GM12878 (cell line): ENCODE results near the gene C16orf86. TPM values are rescaled to one million over a fixed set of nuclear protein-coding genes. Genes with fewer than 3 reads are reported as not detected.

Experiments
- ATAC-seq: fragments of 200-7000 bp; cut with Tn5 transposase; 3 replicates; pipeline ENCODE4 v1.9.1; 2020; ENCODE audit warnings: mild to moderate bottlenecking, moderate library complexity
- BruUV-seq: library from RNA; stranded (reverse); fragments of 400-500 nt; replicated peaks from 2 replicates; lab custom pipeline; 2021; lab: Mats Ljungman, UMichigan
- CTCF ChIA-PET: fragments of 300-600 bp; sonication (Branson Sonifier 250); formaldehyde crosslinking; extraction: SDS; loops from one replicate; lab custom pipeline; 2021; ENCODE audit warnings: inconsistent platforms; lab: Yijun Ruan, JAX
- POLR2A ChIA-PET: fragments of 350-600 bp; formaldehyde crosslinking; extraction: SDS; loops from one replicate; lab custom pipeline; 2021; ENCODE audit warnings: inconsistent platforms; lab: Charles Lee
- RAD21 ChIA-PET: fragments of 300-600 bp; sonication (Branson Sonifier 250); formaldehyde crosslinking; loops from one replicate; lab custom pipeline; 2023; ENCODE audit warnings: antibody characterized with exemption; ENCODE audit not compliant: unreplicated experiment; lab: Charles Lee
- SMC1A ChIA-PET: fragments of 300-600 bp; sonication (Branson Sonifier 250); formaldehyde crosslinking; loops from one replicate; lab custom pipeline; 2023; ENCODE audit not compliant: unreplicated experiment, uncharacterized antibody; lab: Charles Lee
- DNase-seq: peaks from one replicate; pipeline ENCODE4 v3.0.0-alpha.2; 2011; ENCODE audit warnings: low read depth, low spot score
- FAIRE-seq: peaks from 3 replicates; lab custom pipeline; 2011; peaks lifted over from hg19 to GRCh38; lab: Jason Lieb, UNC
- H2AFZ ChIP-seq: 2 replicates; pipeline ENCODE4 v1.6.0; 2011; ENCODE audit warnings: low read depth, low read length, control low read depth; ENCODE audit not compliant: control insufficient read depth
- H3K27ac ChIP-seq: 2 replicates; pipeline ENCODE4 v1.5.1; 2011; ENCODE audit warnings: control low read depth; ENCODE audit not compliant: control insufficient read depth, insufficient read depth
- H3K27me3 ChIP-seq, 2 experiments: replicated peaks in 1 of 2; 2 replicates each; pipeline versions ENCODE4 v1.6.0 to v1.6.1; 2011; ENCODE audit warnings: low read length in 1 of 2; ENCODE audit not compliant: control insufficient read depth in 2 of 2, insufficient read depth in 2 of 2
- H3K36me3 ChIP-seq, 2 experiments: 2 replicates each; pipeline ENCODE4 v1.5.1; 2011; ENCODE audit warnings: low read length in 1 of 2; ENCODE audit not compliant: control insufficient read depth in 2 of 2, insufficient read depth in 2 of 2
- H3K4me1 ChIP-seq: 2 replicates; pipeline ENCODE4 v1.6.1; 2011; ENCODE audit warnings: mild to moderate bottlenecking, low read length, moderate library complexity, mixed read lengths; ENCODE audit not compliant: control insufficient read depth, insufficient read depth
- H3K4me2 ChIP-seq: 2 replicates; pipeline ENCODE4 v1.6.0; 2011; ENCODE audit warnings: control low read depth; ENCODE audit not compliant: control insufficient read depth, insufficient read depth
- H3K4me3 ChIP-seq: fragments of 200-600 bp; sonication (generic); 2 replicates; pipeline ENCODE4 v1.5.1; 2016
- H3K79me2 ChIP-seq: 2 replicates; pipeline ENCODE4 v1.6.0; 2011; ENCODE audit warnings: low read length; ENCODE audit not compliant: control insufficient read depth, insufficient read depth
- H3K9ac ChIP-seq: 2 replicates; pipeline ENCODE4 v1.8.0; 2011; ENCODE audit warnings: low read length, control low read depth, mixed read lengths; ENCODE audit not compliant: control insufficient read depth, insufficient read depth
- H3K9me3 ChIP-seq: replicated peaks from 3 replicates; pipeline ENCODE4 v1.5.1; 2011; ENCODE audit warnings: mild to moderate bottlenecking, low read length; ENCODE audit not compliant: control insufficient read depth, insufficient read depth
- H4K20me1 ChIP-seq: 2 replicates; pipeline ENCODE4 v1.6.0; 2011; ENCODE audit not compliant: control insufficient read depth, insufficient read depth
- BACH1 ChIP-seq: fragments of 450-650 bp; IDR thresholded peaks from 2 replicates; pipeline ENCODE4 v1.6.1; 2017; ENCODE audit warnings: mild to moderate bottlenecking, borderline replicate concordance
- BRCA1 ChIP-seq: IDR thresholded peaks from 2 replicates; pipeline ENCODE4 v1.6.1; 2011; ENCODE audit warnings: low read depth, low read length, improper control_type of control experiment
- EP300 ChIP-seq, 2 experiments: fragments of 150-350 bp in 1 of 2; IDR thresholded peaks; 2 replicates each; pipeline ENCODE4 v1.6.1; 2011 to 2012; ENCODE audit warnings: low read depth in 2 of 2, low read length in 2 of 2, borderline replicate concordance in 1 of 2, improper control_type of control experiment in 1 of 2, inconsistent platforms in 1 of 2; ENCODE audit not compliant: control insufficient read depth in 1 of 2
- FOS ChIP-seq: IDR thresholded peaks from 3 replicates; pipeline ENCODE4 v1.6.1; 2011; ENCODE audit warnings: borderline replicate concordance; ENCODE audit not compliant: insufficient read length; ENCODE audit errors: extremely low read depth
- HDAC2 ChIP-seq: fragments of 200-600 bp; sonication (generic); IDR thresholded peaks from 2 replicates; pipeline ENCODE4 v1.6.1; 2017
- IRF4 ChIP-seq: IDR thresholded peaks from 2 replicates; pipeline ENCODE4 v1.6.1; 2011; ENCODE audit warnings: low read depth, low read length
- KLF5 ChIP-seq: fragments of 450-650 bp; IDR thresholded peaks from 2 replicates; pipeline ENCODE4 v1.6.1; 2014; ENCODE audit warnings: mild to moderate bottlenecking; ENCODE audit not compliant: partially characterized antibody
- LARP7 ChIP-seq: fragments of 450-650 bp; IDR thresholded peaks from 2 replicates; pipeline ENCODE4 v1.6.1; 2017; ENCODE audit warnings: mild to moderate bottlenecking
- MTA2 ChIP-seq: fragments of 450-650 bp; IDR thresholded peaks from 2 replicates; pipeline ENCODE4 v1.6.1; 2016; ENCODE audit warnings: low read depth, mild to moderate bottlenecking, moderate library complexity
- RAD21 ChIP-seq: IDR thresholded peaks from 2 replicates; pipeline ENCODE4 v1.6.1; 2011; ENCODE audit warnings: mild to moderate bottlenecking, low read depth, low read length, moderate library complexity; ENCODE audit not compliant: insufficient read depth
- RAD51 ChIP-seq: fragments of 450-650 bp; IDR thresholded peaks from 2 replicates; pipeline ENCODE4 v1.6.1; 2016; ENCODE audit warnings: moderate library complexity, mild to moderate bottlenecking, inconsistent platforms
- SRF ChIP-seq, 2 experiments: IDR thresholded peaks; 2 replicates each; pipeline ENCODE4 v1.6.1; 2011; ENCODE audit warnings: low read depth in 2 of 2, low read length in 2 of 2, mild to moderate bottlenecking in 1 of 2, moderate library complexity in 1 of 2
- ZNF24 ChIP-seq: fragments of 450-650 bp; IDR thresholded peaks from 2 replicates; pipeline ENCODE4 v1.6.1; 2017; ENCODE audit warnings: antibody characterized with exemption, mild to moderate bottlenecking
- WGBS: methylation state at CpG from one replicate; pipeline ENCODE4 v1.1.6; 2016; ENCODE audit warnings: low lambda C conversion rate; ENCODE audit not compliant: insufficient replicate concordance, insufficient coverage; ENCODE audit errors: missing lambda C conversion rate; 5-methylcytosine and 5-hydroxymethylcytosine counted together
- in situ Hi-C: fragments of 300-500 bp; cut with MboI; formaldehyde crosslinking; loops from 9 replicates; pipeline ENCODE4 v1.14.3; 2018; ENCODE audit warnings: mixed read lengths
- intact Hi-C: fragments of 100-400 bp; cut with micrococcal nuclease; formaldehyde crosslinking; loops from one replicate; pipeline ENCODE4 v1.14.2; 2022; ENCODE audit not compliant: unreplicated experiment
- polyA plus RNA-seq, 11 experiments: library from polyadenylated mRNA; depleted of rRNA in 4 of 11; unstranded in 6 of 11; stranded (reverse) in 5 of 11; fragments of >200 nt; fragmentation: Nextera tagmentation in 4 of 11; fragmentation: Illumina TruSeq in 1 of 11; extraction: Ambion mirVana in 4 of 11; extraction: Trizol in 1 of 11; gene quantifications; 1 replicate in 1 of 11; 2 replicates in 10 of 11; pipeline versions ENCODE4 v1.2.1 to v1.2.3, GENCODE V29; 2011 to 2016; ENCODE audit warnings: inconsistent platforms in 2 of 11, missing spikeins in 2 of 11, low read depth in 1 of 11
- total RNA-seq, 4 experiments: library from RNA; depleted of rRNA in 3 of 4; stranded (reverse); fragments of >200 nt in 3 of 4; fragmentation: Illumina TruSeq in 1 of 4; extraction: Trizol in 1 of 4; gene quantifications; 2 replicates each; pipeline versions ENCODE4 v1.2.1 to v1.2.3, GENCODE V29; 2013 to 2021
- TF ChIP-seq, protein P1 (sequence below): IDR thresholded peaks from 2 replicates; pipeline ENCODE4 v1.6.1; 2011; ENCODE audit warnings: low read depth, mild to moderate bottlenecking, low read length, moderate library complexity, borderline replicate concordance; ENCODE audit errors: extremely low read depth
- TF ChIP-seq, protein P2 (sequence below): IDR thresholded peaks from 2 replicates; pipeline ENCODE4 v1.6.1; 2011; ENCODE audit warnings: mild to moderate bottlenecking, low read depth, low read length, moderate library complexity; ENCODE audit not compliant: insufficient replicate concordance
- TF ChIP-seq, protein P3 (sequence below): IDR thresholded peaks from 2 replicates; pipeline ENCODE4 v1.6.1; 2012; ENCODE audit warnings: low read depth, low read length, improper control_type of control experiment

The C16orf86 gene
- total and polyA plus RNA-seq, 10 of the 15 experiments (the other 5 are each of a cell fraction or from before 2014, with no cell fraction given): 0.11 to 3.3 (median 1.6) TPM

DNA sequence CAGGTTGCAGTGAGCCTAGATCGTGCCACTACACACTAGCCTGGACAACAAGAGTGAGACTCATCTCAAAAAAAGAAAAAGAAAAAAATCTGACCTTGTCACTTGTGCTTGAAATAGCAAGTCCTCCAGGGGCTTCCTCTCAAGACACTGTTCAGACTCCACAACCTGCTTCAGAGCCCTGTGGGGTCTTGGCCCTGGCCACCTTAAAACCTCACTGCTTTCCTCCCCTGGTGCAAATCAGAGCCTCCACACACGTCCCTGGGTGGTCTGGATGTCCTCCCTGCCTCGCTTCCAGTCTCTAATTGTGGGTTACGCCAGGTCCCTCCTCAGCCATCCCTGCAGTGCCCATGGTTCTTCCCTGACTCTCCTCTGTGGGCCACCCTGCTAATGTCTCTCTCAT, 11.3 kb upstream of the C16orf86 start (continued):
- TF ChIP-seq, protein P1, sequence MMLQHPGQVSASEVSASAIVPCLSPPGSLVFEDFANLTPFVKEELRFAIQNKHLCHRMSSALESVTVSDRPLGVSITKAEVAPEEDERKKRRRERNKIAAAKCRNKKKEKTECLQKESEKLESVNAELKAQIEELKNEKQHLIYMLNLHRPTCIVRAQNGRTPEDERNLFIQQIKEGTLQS: no peak
- TF ChIP-seq, all 136 proteins: peak for 0

DNA sequence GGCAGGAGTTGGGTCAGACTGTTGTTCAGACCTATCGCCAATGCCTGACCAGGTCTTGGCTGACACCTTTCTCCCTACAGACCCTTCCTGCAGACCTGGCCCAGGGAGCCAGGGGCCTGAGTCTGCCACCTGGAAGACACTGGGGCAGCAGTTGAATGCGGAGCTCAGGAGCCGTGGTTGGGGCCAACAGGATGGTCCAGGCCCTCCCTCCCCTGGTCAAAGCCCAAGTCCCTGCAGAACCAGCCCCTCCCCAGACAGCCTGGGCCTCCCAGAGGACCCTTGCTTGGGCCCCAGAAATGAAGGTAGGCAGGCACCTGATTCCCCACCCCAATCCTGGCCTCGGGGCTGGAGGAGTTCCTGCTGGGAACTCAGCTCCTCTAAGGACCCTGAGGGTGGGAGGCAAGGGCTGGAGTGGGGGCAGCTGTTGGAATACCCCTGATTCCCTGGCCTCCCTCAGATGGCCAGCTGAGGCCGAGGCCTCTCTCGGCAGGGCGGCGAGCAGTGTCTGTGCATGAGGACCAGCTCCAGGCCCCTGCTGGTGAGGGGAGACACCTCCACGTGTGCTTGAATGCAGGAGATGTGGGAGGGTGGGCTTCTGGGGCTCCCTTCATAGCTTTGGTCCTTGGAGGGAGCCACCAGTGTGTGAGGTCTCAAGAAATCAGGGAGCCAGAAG, 10.1 kb upstream of the C16orf86 start:
- ChIA-PET CTCF (no interaction called here), POLR2A (interaction anchor here (0.5 to 0.6 kb wide), 2 partner anchors 55 to 129 kb away, joined by 5 read pairs; no protein-coding TSS in a partner anchor), SMC1A (no interaction called here), RAD21 (no interaction called here)
- H3K27ac ChIP-seq: no peak overlapping the region
- no peak for TF ChIP-seq MTA2
- no peak for TF ChIP-seq LARP7
- TF ChIP-seq EP300 (IDR thresholded peaks at IDR 0.05; ENCODE audit: borderline replicate concordance in 1 of 2, control insufficient read depth in 1 of 2, low read depth in 2 of 2, low read length in 2 of 2): no peak
- no peak for TF ChIP-seq BACH1
- TF ChIP-seq RAD51: no peak
- TF ChIP-seq KLF5: no peak
- no peak for TF ChIP-seq IRF4
- TF ChIP-seq BRCA1: no peak
- no peak for TF ChIP-seq SRF (IDR thresholded peaks at IDR 0.05; ENCODE audit: low read depth in 2 of 2, low read length in 2 of 2)
- TF ChIP-seq ZNF24: no peak
- TF ChIP-seq, protein P2, sequence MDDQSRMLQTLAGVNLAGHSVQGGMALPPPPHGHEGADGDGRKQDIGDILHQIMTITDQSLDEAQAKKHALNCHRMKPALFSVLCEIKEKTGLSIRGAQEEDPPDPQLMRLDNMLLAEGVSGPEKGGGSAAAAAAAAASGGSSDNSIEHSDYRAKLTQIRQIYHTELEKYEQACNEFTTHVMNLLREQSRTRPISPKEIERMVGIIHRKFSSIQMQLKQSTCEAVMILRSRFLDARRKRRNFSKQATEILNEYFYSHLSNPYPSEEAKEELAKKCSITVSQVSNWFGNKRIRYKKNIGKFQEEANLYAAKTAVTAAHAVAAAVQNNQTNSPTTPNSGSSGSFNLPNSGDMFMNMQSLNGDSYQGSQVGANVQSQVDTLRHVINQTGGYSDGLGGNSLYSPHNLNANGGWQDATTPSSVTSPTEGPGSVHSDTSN: no peak
- TF ChIP-seq HDAC2: no peak
- no peak for TF ChIP-seq RAD21
- TF ChIP-seq, protein P3, sequence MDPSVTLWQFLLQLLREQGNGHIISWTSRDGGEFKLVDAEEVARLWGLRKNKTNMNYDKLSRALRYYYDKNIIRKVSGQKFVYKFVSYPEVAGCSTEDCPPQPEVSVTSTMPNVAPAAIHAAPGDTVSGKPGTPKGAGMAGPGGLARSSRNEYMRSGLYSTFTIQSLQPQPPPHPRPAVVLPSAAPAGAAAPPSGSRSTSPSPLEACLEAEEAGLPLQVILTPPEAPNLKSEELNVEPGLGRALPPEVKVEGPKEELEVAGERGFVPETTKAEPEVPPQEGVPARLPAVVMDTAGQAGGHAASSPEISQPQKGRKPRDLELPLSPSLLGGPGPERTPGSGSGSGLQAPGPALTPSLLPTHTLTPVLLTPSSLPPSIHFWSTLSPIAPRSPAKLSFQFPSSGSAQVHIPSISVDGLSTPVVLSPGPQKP: no peak
- no peak for TF ChIP-seq FOS
- no TSS peak for BruUV-seq
- no peak overlapping the region for H2AFZ ChIP-seq
- H4K20me1 ChIP-seq: no peaks in the 10 kb centered on the region
- FAIRE-seq: no peak
- H3K36me3 ChIP-seq: peaks cover 12 to 15% of the 10 kb centered on the region in 2 experiments
- no peak for ATAC-seq
- intact Hi-C loops (no loop called here), in situ Hi-C loops (no loop called here)
- H3K79me2 ChIP-seq: peaks cover 12% of the 10 kb centered on the region
- H3K27me3 ChIP-seq: no peaks in the 10 kb centered on the region
- H3K9ac ChIP-seq: no peak overlapping the region
- H3K9me3 ChIP-seq: no peaks in the 10 kb centered on the region
- H3K4me2 ChIP-seq: no peak overlapping the region
- 84% methylated on average over 9 of the region's 9 CpGs for WGBS
- H3K4me3 ChIP-seq: no peak overlapping the region
- H3K4me1 ChIP-seq: peaks cover 10% of the 10 kb centered on the region
- no peak for DNase-seq
